Hematopoietic multipotent progenitor cell treated with erythropoietin and hydrocortisone succinate and interleukin-3 and kit ligand, for 6 days (in vitro differentiated cells): ENCODE results near the gene GBA2.
A peak's percentile ranks its signal among the peaks of the same experiment; 100 is the strongest.

Experiments
- DNase-seq: peaks from one replicate; pipeline ENCODE4 v3.0.0-alpha.2; 2015

The GBA2 gene

DNA sequence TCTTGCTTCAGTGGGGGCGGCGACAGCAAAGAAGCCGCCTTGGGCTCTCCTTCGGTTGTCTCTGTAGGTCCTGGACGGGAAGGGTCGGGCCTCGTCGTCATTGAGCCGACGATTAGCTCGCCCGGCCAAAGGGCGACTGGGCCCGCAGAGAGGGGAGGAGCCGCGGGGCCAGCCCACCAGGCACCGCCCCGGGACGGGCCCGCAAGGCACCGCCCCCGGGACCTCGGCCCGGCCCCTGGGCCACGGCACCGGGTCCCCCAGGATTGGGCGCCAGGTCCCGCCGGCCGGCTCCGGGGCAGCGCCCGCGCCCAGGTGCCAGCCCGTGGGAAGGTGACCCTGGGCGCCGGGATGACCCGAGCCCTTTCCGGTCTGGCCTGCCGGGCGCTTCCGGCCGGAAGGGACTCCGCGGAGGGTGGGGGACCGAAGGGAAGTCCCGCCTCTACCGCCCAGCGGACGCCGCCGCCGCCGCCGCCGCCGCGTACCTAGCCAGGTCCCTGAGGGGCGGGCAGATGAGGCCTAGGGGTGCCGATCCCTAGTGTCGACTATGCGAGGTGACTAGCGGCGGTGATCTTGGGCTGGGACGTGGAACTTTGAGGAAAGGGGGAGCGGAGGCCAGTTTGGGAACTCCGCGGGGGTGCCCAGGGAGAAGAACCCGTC lies at the start of gene GBA2, which contains the start of gene RGP1:
Gene GBA2 (minus strand): TSS at position 371 of the 657 bp plus-strand sequence. CDS start 524 bp downstream, outside the sequence.
Gene RGP1 (plus strand): TSS at position 430 of the 657 bp plus-strand sequence. CDS start 469 bp downstream, outside the sequence.
- DNase-seq = peak; percentile 85

GRCh38 chr9:35797311-35798109 lies 48.5 kb upstream of the GBA2 start:
- DNase-seq = no peak

DNA sequence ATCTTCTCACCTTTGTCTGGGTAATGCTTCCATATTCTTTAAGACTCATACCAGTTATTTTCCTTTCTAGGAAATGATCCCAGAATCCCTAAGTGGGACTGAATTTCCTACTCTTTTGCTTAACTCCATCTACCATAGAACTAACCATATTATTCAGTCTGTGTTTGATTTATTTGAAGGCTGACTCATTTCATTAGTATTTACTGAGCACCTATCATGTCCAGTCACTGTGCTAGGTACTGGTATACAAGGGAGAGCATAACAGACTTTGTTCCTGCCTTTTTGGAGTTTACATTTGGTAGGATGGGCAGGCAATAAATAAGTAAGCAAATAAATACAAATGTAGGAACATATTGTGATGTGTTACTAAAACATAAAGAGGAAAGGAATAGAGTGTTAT lies 46.7 kb upstream of the GBA2 start:
- no peak for DNase-seq

- no peak for DNase-seq
Measured at GRCh38 chr9:35793461-35793860, 44.4 kb upstream of the GBA2 start.

- no peak for DNase-seq
Measured at GRCh38 chr9:35792826-35793225, 43.8 kb upstream of the GBA2 start.

GRCh38 chr9:35792024-35792813 lies 43.2 kb upstream of the GBA2 start:
- no peak for DNase-seq

GRCh38 chr9:35791297-35791921 lies 42.4 kb upstream of the GBA2 start, which contains the start of gene NPR2:
Gene NPR2, plus strand, starts transcription at chr9:35791591. Its CDS starts 818 bp downstream, at chr9:35792409.
- no peak for DNase-seq

GRCh38 chr9:35790385-35791296 lies 41.6 kb upstream of the GBA2 start:
- DNase-seq = peak; percentile 89

GRCh38 chr9:35790025-35790384 lies 41.0 kb upstream of the GBA2 start:
- no peak for DNase-seq

GRCh38 chr9:35789541-35789940 lies 40.5 kb upstream of the GBA2 start:
- DNase-seq = peak; percentile 42

- DNase-seq = no peak
Measured at GRCh38 chr9:35783418-35783817, 34.4 kb upstream of the GBA2 start.

DNA sequence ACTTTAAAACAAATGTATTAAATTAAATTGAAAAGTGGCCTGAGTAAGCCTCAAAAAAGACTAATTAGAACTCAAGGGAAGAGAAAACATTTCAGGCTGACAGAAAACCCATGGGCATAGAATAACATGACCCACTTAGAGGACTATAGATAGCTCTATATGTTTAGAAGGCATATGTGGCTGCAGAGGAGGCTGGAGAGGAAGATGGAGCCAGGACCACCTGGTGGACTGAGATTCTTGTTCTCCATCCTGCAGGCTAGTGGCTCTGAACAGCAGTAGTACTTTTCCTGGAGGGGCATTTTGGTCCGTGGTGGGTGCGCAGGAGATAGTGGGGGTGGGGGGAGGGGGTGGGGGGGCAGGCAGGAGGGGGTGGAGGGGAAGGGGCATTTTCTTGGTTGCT lies 32.0 kb upstream of the GBA2 start:
- DNase-seq = no peak

- DNase-seq = no peak
Measured at GRCh38 chr9:35778496-35778895, 29.5 kb upstream of the GBA2 start.

DNA sequence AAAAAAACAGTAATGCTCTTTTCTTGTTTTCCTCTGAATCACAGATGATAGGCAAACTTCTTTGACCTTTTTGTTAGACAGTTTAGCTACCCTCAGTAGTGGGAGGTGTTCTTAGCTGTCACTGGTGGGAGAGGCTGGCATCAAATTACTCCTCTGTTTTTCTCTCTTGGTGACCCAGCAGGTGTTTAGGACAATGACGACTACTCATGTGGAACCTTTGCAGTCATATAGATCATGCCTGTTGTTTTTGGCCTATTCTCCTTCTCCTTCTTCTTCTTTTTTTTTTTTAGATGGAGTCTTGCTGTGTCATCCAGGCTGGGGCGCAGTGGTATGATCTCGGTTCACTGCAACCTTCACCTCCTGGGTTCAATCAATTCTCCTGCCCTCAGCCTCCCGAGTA lies 27.0 kb upstream of the GBA2 start:
- DNase-seq = no peak

DNA sequence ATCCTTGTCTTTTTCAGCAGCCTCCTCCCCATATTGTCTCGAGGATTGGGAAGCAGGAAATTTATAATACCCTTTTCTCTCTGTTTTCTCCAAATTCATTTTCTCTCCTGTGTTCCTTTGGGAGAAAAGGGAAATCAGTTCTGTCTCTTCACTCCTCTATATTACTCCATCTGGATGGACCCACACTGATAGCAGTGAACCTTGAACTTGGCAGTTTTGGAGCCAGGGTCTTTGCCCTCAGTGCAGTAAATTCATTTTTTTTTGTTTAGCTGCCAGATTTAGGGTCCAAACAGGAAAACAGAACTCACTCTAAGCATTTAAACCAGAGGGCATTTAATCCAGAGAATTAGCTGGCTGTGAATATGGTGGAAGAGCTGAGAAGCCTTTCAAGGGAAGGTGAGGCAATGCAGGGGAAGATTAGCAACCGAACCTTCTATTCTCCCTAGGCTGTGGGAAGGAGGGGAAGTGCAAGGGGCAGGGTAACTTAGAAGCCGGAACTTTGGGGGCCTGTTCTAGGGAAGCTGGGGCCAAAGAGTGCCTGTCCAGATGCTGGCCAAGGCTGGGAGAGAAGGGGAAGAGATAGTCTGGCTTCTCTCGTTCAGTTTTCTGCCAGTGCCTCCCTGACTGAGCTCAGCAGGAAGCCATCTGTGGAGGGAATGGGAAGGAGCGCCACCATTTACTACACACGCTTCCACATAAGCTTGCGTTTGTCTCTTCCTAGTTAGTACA lies 26.0 kb upstream of the GBA2 start:
- DNase-seq = peak; percentile 45

DNA sequence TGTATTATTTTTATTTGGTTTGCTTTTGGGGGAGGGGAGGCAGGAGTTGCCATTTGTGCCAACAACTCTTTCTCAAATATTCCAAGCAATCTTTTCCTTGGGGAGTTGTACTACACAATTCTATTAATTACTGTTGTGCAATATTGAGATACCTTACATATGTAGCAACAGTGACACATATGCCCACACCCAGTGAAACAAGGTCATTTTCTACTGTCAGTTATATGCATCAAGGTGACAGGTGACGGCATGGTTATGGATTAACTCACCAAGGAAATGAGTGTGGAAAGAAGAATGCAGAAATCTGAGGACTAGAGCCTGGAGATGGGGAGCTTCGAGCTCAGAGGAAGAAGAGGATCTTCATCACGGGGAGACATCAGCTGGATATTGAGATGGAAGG lies 22.9 kb upstream of the GBA2 start:
- DNase-seq = no peak

DNA sequence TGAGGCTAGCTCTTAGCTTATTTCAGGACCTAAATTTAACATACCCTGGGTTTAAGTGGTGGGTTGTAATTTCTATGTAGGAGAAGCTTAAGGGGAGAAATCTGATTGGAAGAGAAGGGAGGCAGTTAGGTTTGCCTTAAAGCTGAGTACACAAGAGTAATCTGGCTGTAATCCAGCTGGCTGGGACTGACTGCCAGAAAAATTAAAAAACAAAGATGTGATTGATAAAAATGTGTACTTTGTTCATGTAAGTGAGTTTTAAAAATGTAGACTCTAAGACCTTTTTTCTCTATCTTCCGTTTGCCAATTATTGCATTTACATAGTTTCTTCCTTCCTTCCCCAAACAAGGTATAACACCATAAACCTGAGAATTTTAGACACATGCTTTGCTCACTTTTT lies 22.5 kb upstream of the GBA2 start:
- DNase-seq = peak; percentile 76

GRCh38 chr9:35771075-35771433 lies 22.0 kb upstream of the GBA2 start:
- no peak for DNase-seq

DNA sequence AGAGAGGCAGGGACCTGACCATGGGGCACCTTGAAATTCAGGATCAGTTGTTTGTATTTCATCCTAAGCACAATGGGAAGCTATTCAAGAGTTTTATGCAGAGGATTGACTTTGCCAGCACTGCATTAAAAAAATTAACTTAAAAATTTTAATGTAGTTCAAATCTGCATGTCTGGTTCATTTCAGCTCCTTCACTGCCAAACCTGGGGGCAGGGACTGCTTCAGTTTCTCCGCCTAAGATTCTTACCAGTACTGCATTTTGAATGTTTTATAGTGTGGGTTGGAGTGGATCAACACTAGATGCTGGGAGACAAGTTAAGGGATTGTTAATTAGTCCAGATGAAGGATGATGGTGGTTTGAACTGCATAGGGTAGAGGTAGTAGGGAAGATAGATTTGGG lies 20.7 kb upstream of the GBA2 start:
- no peak for DNase-seq

- DNase-seq = no peak
Measured at GRCh38 chr9:35767458-35767857, 18.4 kb upstream of the GBA2 start.

- no peak for DNase-seq
Measured at GRCh38 chr9:35766997-35767396, 18.0 kb upstream of the GBA2 start.
